HL-60 (cell line): ENCODE data around the gene C11orf42.

ENCODE experiments used
- POLR2AphosphoS5 ChIP-seq: IDR thresholded peaks from 2 replicates; pipeline ENCODE4 v1.6.1; 2012; ENCODE audit warnings: low read depth
- TF ChIP-seq, protein P1 (sequence below): IDR thresholded peaks from one replicate; pipeline ENCODE4 v1.5.1; 2011; ENCODE audit warnings: low read length, control low read depth, inconsistent platforms; ENCODE audit not compliant: insufficient read depth

DNA sequence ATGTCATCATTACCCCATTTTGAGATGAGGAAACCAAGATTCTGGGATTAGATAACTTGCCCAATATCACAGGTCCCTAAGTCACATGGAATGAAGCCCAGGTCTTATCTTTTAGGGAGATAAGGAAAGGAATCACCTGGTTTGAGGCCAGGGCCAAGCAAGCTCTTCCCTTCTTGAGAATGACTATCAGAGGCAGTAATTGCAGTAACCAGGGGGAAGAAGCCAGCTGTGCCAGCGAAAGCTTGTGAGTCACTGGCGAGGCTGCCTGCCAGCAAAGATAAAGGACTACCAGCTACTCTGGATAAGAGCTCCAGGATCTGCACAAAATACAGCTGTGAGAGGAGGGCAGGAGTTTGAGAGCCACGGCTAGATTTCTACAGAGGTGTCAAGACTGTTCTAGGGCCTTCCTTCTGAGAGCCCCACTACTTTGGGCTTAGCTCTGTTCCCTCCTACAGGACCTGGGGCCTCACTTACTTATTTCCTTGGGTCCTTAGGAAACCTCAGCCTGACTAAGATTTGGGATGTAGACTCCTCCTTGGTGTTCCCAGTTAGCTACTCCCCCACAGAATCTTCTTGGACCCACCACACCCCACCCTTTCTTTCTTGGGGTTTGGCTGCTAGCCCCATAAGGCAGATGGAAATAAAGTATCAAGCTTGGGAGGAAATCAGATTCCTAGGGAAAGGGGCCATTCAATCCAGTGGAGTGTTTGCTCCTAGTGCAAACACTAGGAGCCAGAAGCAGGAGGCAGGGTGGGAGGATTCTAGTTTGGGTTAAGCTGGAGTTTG lies 44.6 kb downstream of the C11orf42 start:
- TF ChIP-seq, protein P1, sequence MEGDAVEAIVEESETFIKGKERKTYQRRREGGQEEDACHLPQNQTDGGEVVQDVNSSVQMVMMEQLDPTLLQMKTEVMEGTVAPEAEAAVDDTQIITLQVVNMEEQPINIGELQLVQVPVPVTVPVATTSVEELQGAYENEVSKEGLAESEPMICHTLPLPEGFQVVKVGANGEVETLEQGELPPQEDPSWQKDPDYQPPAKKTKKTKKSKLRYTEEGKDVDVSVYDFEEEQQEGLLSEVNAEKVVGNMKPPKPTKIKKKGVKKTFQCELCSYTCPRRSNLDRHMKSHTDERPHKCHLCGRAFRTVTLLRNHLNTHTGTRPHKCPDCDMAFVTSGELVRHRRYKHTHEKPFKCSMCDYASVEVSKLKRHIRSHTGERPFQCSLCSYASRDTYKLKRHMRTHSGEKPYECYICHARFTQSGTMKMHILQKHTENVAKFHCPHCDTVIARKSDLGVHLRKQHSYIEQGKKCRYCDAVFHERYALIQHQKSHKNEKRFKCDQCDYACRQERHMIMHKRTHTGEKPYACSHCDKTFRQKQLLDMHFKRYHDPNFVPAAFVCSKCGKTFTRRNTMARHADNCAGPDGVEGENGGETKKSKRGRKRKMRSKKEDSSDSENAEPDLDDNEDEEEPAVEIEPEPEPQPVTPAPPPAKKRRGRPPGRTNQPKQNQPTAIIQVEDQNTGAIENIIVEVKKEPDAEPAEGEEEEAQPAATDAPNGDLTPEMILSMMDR, result no peak
- no peak for TF ChIP-seq POLR2AphosphoS5
